NCI-H2227 treated with DMSO at 0.1 percent for 48 hours (cell line): Measurements from ENCODE around the gene KCND3.
A peak's percentile ranks its signal among the peaks of the same experiment; 100 is the strongest.

Experiments
- DNase-seq: peaks from one replicate; lab custom pipeline; 2025; lab: John Stamatoyannopoulos, UW

Gene KCND3

GRCh38 chr1:111739925-111740765, 249.3 kb downstream of the KCND3 start:
- DNase-seq: no peak

DNA sequence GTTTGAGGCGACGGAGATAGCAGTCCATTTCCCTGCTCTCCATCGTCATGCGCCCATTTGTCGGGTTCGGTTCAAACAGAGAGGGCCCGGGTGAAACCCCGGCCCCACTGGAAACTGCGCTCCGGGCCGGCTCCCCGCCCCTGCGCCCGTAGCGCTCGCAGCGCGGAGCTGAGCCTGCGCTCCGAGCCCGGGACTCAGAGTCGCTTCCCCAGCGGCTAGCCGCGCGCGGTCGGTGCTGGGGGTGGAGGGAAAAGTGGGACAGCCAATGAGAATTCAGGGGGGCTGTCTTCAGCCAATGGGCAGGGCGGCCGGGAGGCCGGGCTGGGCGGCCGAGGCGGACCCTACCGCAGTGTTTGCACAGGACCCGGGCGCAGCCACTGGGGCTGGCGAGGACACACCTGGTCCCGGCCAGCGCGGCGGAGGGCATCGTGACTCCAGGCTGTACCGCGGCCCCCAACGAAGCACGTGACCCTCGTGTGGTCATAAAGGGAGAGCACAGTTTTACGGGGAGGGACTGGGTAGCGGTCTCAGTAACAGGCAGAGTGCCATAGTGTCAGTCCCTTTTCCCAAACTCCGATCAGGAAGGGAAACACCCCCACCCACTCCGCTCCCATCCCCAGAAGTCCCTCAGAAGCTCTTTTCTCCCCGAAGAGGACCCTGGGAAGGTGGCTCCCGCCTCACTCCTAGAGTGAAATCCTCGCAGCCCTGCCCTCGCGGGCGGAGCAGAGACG, 250.1 kb downstream of the KCND3 start, which contains the start of gene INKA2:
Gene INKA2 (minus strand): TSS at position 202 of the 731 bp plus-strand sequence. CDS start 153 bp downstream, at position 49.
- peak; percentile 88 for DNase-seq

GRCh38 chr1:111738436-111739193, 250.9 kb downstream of the KCND3 start:
- peak; percentile 57 for DNase-seq

DNA sequence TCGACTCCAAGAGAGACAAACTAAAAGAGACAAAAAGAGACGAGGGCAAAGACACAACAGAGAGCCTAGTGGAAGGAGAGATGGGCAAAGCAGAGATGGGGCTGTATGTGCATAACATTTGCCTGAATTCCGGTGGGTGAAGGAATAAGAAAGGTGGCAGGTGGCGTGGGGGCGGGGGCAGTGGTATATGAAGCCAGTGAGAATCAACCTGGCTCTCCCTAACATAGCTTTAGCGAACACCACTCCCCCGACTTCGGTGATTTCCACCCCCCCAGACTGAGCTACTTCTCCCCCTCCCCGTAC, 251.4 kb downstream of the KCND3 start:
- DNase-seq: no peak

GRCh38 chr1:111737216-111738132, 252.0 kb downstream of the KCND3 start:
- DNase-seq: no peak

- no peak for DNase-seq
Measured at GRCh38 chr1:111736548-111737215, 252.8 kb downstream of the KCND3 start.

DNA sequence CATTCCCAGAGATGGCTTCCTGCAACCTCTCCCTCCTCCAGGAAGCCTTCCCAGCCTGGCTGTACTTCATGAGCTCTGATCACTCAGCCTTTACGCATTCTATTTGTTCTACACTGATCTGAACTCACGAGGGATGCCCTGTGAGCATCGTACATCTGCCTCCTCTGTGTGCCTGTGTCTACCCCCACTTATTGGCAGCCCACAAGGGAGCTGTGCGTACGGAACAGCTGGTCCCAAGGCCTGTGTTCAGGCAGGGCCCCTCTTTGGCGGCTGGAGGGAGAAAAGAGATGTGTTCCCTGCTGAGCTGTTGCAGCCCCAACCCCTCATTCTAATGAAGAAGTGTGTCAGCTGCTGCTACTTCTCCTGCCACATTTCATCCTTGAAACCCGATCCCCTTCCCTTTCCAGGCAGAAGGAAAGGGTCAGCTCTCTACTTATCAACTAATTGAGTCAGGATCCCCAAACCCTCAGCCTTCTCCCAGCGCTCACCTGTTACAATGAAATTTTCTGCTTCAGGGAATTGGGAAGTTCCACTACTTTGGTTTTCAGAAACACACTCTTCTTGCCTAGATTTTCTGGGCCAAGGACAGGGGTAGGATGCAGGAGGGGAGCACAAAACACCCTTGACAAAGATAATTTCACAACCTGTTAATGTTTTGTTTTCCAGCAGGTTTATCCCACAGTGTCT, 253.5 kb downstream of the KCND3 start:
- DNase-seq: peak; percentile 6

- DNase-seq: no peak
Measured at GRCh38 chr1:111735321-111735720, 254.1 kb downstream of the KCND3 start.

DNA sequence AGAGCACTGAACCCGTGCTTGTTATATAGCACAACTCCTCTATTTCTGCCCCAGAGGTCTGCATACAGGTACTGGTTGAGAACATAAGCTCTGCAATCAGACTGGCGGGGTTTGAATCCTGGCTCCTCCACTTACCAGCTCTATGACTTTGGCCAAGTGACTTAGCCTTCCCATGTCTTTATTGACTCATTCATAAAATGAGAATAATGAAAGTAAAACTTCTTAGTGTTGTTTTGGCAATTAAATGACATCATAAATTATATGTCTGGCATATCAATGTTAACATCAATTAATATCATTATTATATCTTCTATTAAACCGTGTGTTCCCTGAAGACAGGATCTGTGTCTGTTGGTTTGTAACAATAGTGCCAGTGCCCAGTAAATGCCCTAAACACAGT, 254.6 kb downstream of the KCND3 start:
- DNase-seq: no peak

DNA sequence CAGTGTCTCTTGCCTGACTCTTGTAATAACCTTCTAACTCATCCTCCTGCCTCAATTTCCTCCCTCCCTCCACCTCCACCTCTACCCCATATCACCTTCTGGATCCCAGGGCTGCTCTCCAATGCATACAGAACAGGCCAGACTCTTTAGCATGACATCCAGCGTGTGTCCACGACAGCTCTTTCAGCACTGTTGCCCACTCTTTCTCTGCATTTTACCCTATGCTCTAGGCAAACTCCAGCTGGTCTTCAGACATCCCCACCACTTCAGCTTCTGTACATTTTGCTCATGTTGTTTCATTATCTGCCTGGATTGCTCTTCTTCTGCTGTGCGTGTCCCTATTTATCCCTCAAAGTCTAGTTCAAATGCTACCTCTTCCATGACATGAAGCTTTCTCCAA, 255.0 kb downstream of the KCND3 start:
- no peak for DNase-seq

- DNase-seq: no peak
Measured at GRCh38 chr1:111733992-111734341, 255.5 kb downstream of the KCND3 start.

- DNase-seq: no peak
Measured at GRCh38 chr1:111733183-111733991, 256.1 kb downstream of the KCND3 start.

DNA sequence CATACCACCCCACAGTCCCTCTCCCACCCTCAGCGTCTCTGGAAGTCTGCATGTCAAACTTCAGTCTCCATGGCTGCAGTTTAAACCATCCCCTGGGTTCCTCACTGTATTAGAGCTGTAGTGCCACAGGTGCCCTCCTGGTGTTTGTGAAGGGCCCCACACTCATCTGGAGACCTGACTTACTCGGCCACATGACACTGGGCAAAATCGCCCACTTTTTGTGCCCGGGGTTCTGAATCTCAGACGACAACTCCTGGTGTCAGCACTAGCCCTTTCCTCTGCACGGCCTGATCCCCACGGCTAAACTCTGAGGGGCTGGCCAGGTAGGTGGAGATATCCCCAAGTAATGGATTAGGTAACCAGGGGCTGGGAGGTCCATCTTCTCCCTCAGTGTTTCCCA, 256.8 kb downstream of the KCND3 start:
- DNase-seq: no peak

DNA sequence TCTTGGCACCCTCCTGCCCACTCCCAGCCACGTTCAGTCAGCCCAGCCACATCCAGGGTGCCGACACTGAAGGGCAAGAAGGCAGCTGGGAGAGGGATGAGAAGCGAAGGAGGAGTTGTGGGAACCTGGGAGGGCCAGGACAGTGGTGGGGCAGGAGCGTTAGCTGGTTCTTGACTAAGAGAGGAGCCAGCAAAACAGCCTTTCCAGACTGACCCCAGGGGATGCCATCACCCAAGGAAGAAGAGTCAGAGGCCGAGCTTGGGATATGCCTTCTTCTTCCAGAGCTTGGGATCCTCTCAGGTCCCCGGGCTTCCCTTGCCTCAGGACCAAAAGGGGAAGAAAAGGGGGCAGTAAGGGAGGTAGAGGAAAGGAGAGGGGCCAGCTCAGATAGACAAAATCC, 257.5 kb downstream of the KCND3 start:
- DNase-seq: no peak

DNA sequence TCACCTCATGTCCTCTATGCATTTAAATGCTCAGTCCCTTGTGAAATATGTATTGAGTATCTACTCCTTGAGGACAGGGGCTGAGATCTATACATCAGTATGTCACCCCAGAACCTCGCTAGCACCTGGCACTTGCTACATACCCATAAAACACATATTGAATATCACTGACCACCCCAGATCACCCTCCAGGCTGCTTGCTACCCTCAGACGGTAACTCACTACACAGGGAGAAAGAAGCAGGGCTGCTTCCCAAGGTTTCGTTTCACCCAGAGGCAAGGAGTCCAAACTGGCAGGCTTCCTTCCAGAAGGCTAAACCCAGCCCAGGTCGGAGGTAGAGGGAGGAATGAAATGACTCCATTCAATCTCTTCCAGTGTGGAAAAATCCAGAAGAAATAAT, 258.8 kb downstream of the KCND3 start:
- no peak for DNase-seq

DNA sequence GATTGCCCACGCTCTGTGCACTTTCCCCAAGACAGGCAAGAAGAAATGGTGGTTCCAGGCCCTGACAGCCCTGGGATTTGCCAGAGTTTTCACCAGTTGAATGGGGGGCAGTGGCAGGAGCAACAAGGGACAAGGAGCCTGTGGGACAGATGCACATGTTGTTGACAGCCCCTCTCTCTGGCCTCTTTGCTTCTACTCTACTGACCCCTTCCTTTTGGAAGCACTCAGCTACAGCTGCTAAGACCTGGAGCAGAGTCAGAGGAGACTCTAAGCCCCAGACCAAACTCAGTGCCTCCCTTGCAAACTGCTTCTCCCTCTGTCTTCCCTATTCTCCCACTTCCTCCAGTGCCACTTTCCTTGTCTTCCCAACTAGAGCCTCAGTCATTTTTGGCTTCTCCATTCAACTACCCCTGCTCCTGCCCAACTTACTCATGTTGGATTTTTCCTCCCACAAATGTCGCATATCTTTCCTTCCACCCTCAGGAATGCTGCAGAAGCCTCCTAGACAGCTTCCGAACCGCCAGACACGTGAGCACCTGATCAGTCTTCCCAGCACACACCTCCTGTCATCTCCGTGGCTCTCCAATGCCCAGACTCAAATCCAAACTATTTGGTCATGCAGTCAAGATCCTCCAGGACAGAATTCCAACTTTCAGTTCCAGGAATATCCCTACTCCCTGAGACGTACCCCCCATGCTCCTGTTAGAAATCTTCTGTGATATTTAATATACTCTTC, 259.4 kb downstream of the KCND3 start:
- DNase-seq: no peak

DNA sequence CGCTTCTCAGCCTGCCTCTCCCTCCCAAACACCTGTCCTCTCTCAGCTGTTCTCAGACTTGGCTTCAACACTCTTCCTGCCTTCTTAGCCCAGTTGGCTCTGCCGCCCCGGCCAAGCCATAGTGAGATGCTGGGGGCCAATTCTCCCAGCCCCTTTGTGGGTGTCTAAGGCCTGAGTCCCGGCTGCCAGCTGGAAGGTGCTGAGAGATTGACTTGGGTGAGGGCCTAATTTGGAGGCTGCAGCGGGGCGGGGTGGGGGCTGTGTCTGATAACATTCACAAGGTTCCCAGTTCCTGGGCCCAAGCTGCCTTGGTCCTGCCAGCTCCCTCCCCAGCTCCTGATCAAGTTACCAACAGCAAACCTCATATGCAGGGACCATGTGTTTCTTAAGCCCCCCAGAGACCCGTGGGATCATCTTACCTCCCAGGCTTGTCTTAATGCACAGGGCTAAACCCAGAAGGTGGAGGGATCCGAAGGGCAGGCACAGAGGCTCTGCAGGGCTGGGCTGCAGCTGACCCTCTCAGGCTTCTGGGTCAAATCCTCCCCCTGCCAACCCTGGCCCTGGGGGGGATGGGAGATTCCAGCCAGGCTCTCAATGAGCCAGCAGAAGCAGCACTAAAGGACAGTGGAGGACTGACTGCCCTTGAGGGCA, 260.1 kb downstream of the KCND3 start:
- no peak for DNase-seq

- no peak for DNase-seq
Measured at GRCh38 chr1:111727056-111727455, 262.4 kb downstream of the KCND3 start.
